ENCODE results near the gene ATL3. TPM values are rescaled to one million over a fixed set of nuclear protein-coding genes. Genes with fewer than 3 reads are reported as not detected.

The ATL3 gene
- total and polyA plus RNA-seq, 2 of the 13 experiments (the other 11 are each of a cell fraction or from before 2014, with no cell fraction given) = not detected

GRCh38 chr11:63720611-63721010 lies 49.4 kb upstream of the ATL3 start:
- CTCF ChIA-PET (ENCODE audit: low intra/inter-chr PET ratio, low total read pairs) = no interaction called here
- in situ Hi-C loops (cut with HindIII; ENCODE audit: extremely low pct_ligation_motif_present, low pct_unique_long_range_greater_than_20kb) (no loop called here), intact Hi-C loops (cut with micrococcal nuclease; ENCODE audit: unreplicated experiment) (no loop called here)
- DNase-seq (ENCODE audit: low spot score) (no peak), ATAC-seq (no peak), FAIRE-seq (no peak)
- Histone ChIP-seq H4K20me1 (ENCODE audit: insufficient read depth, low read length) (no peaks in the 10 kb centered on the region; the same call in 1 of the 2 replicates), H2AFZ (ENCODE audit: low read length) (no peak overlapping the region), H3K36me3 (replicated peaks in 1 of 2; ENCODE audit: control insufficient read depth in 1 of 2, insufficient read depth in 2 of 2, low read length in 2 of 2) (peaks cover 2 to 4% of the 10 kb centered on the region in 2 experiments; a peak in 1 of 5 replicates), H3K27me3 (ENCODE audit: control insufficient read depth in 1 of 2, insufficient read depth in 2 of 2, low read length in 2 of 2) (no peaks in the 10 kb centered on the region), H3K4me3 (replicated peaks in 1 of 3; ENCODE audit: insufficient read depth in 1 of 3, low read depth in 2 of 3, low read length in 3 of 3) (no peak overlapping the region), H3K4me1 (ENCODE audit: insufficient read depth, low read length) (peaks cover 3% of the 10 kb centered on the region), H3K9me3 (ENCODE audit: low read length) (no peaks in the 10 kb centered on the region), H3K79me2 (ENCODE audit: insufficient read depth, low read length) (no peaks in the 10 kb centered on the region), H3K27ac (ENCODE audit: extremely low read length, insufficient read depth, low read length) (no peak overlapping the region), H3K9ac (ENCODE audit: insufficient read depth, low read depth, low read length) (no peak overlapping the region), H3K4me2 (ENCODE audit: low read depth, low read length) (no peak overlapping the region)
- BruUV-seq (replicated peaks) = no TSS peak
- 97% methylated on average over 3 of the region's 3 CpGs for WGBS (ENCODE audit: low lambda C conversion rate)
- POLR2A ChIA-PET = no interaction called here
- TF ChIP-seq MYPOP (CRISPR knock-in tag; IDR thresholded peaks at IDR 0.05) = no peak
- no peak for TF ChIP-seq ZNF639 (CRISPR knock-in tag; conservative IDR thresholded peaks at IDR 0.05)
- no peak for TF ChIP-seq SMAD1 (CRISPR knock-in tag; IDR thresholded peaks at IDR 0.05; ENCODE audit: borderline replicate concordance, low read depth)
- TF ChIP-seq ZNF136 (CRISPR knock-in tag; IDR thresholded peaks at IDR 0.05; ENCODE audit: low read depth) = no peak
- no peak for TF ChIP-seq MIER2 (CRISPR knock-in tag; IDR thresholded peaks at IDR 0.05)
- no peak for TF ChIP-seq MXD1 (CRISPR knock-in tag; IDR thresholded peaks at IDR 0.05)
- no peak for TF ChIP-seq ZSCAN25 (CRISPR knock-in tag; IDR thresholded peaks at IDR 0.05)
- no peak for TF ChIP-seq BRCA1 (CRISPR knock-in tag; IDR thresholded peaks at IDR 0.05)
- TF ChIP-seq ZFP36L1 (CRISPR knock-in tag; IDR thresholded peaks at IDR 0.05) = no peak
- no peak for TF ChIP-seq SPEN (CRISPR knock-in tag; IDR thresholded peaks at IDR 0.05; ENCODE audit: low read depth)
- TF ChIP-seq ZNF142 (CRISPR knock-in tag; IDR thresholded peaks at IDR 0.05) = no peak
- no peak for TF ChIP-seq ZNF362 (CRISPR knock-in tag; IDR thresholded peaks at IDR 0.05; ENCODE audit: borderline replicate concordance)

Measured in HepG2 (cell line).